BJ (cell line): ENCODE measurements around the gene AADACL4. TPM values are rescaled to one million over a fixed set of nuclear protein-coding genes. Genes with fewer than 3 reads are reported as not detected.
"Not testable (repeated sequence)": the region's sequence is repeated elsewhere in the genome, so short reads cannot be mapped to it uniquely, and the experiment has no call there.

ENCODE experiments used
- CTCF ChIA-PET: fragments of 350-600 bp; formaldehyde crosslinking; extraction: SDS; loops from one replicate; lab custom pipeline; 2021; ENCODE audit warnings: antibody characterized with exemption, inconsistent platforms; lab: Yijun Ruan, JAX
- POLR2A ChIA-PET: fragments of 300-600 bp; sonication (Branson Sonifier 250); formaldehyde crosslinking; extraction: SDS; loops from one replicate; lab custom pipeline; 2021; ENCODE audit warnings: antibody characterized with exemption; lab: Charles Lee
- DNase-seq: peaks from one replicate; pipeline ENCODE4 v3.0.0-alpha.2; 2011; ENCODE audit warnings: low read depth
- H3K27me3 ChIP-seq: 2 replicates; pipeline ENCODE4 v1.6.0; 2011; ENCODE audit warnings: low read length; ENCODE audit not compliant: control insufficient read depth, insufficient read depth
- H3K36me3 ChIP-seq: 2 replicates; pipeline ENCODE4 v1.5.1; 2011; ENCODE audit warnings: low read length; ENCODE audit not compliant: control insufficient read depth, insufficient read depth
- H3K4me3 ChIP-seq: 2 replicates; pipeline ENCODE4 v1.5.1; 2011; ENCODE audit warnings: low read depth, mild to moderate bottlenecking, control low read depth, low read length
- polyA plus RNA-seq: library from polyadenylated mRNA; depleted of rRNA; stranded (reverse); fragments of >200 nt; gene quantifications from 2 replicates; pipeline ENCODE4 v1.2.3, GENCODE V29; 2011
- TF ChIP-seq, protein P1 (sequence below): IDR thresholded peaks from 2 replicates; pipeline ENCODE4 v1.5.1; 2011; ENCODE audit warnings: low read depth, mild to moderate bottlenecking, control low read depth, inconsistent platforms, low read length, moderate library complexity; ENCODE audit not compliant: insufficient read depth

Gene AADACL4
- polyA plus RNA-seq, 1 experiment, result 0.20 TPM

DNA sequence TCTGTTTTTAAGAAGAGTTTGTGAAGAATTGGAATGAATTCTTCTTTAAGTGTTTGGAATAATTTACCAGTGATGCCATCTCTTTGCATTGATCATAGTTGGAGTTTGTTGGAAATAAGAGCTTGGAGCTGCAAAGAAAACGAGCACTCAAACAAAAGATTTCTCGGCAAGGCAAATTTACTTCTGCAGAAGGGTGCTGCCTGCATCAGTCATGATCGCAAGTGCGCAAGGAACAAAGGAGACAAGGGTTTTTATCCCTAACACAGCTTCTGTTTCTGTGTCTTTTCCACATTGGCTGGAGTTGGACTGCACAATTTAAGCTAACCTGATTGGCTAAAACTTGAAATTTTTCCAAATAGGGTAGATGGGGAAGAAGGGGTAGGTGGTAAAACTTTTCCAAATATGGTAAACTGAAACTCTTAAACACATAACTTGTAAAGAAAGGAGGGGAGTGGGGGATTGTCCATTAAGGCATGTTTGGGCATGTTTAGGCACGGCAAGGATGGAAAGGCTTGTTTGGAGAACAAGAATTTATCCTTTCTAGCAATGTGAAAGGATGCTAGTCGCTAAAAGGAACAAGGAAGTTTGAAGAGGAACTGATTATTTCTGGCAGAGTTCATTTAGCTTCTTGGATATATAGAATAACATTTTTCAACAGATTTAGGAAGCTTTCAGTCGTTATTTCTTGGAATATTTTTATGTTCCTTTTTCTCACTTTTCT lies 3.5 kb upstream of the AADACL4 start:
- TF ChIP-seq, protein P1, sequence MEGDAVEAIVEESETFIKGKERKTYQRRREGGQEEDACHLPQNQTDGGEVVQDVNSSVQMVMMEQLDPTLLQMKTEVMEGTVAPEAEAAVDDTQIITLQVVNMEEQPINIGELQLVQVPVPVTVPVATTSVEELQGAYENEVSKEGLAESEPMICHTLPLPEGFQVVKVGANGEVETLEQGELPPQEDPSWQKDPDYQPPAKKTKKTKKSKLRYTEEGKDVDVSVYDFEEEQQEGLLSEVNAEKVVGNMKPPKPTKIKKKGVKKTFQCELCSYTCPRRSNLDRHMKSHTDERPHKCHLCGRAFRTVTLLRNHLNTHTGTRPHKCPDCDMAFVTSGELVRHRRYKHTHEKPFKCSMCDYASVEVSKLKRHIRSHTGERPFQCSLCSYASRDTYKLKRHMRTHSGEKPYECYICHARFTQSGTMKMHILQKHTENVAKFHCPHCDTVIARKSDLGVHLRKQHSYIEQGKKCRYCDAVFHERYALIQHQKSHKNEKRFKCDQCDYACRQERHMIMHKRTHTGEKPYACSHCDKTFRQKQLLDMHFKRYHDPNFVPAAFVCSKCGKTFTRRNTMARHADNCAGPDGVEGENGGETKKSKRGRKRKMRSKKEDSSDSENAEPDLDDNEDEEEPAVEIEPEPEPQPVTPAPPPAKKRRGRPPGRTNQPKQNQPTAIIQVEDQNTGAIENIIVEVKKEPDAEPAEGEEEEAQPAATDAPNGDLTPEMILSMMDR, result no peak
- H3K4me3 ChIP-seq, result no peak overlapping the region
- DNase-seq, result no peak
- ChIA-PET POLR2A (interaction anchor here (0.5 kb wide), 1 partner anchor 9 kb away, joined by 3 read pairs; no protein-coding TSS in a partner anchor), CTCF (interaction anchor here (0.6 kb wide), 1 partner anchor 9 kb away, joined by 3 read pairs; no protein-coding TSS in a partner anchor)
- H3K36me3 ChIP-seq, result no peaks in the 10 kb centered on the region
- no peaks in the 10 kb centered on the region for H3K27me3 ChIP-seq

DNA sequence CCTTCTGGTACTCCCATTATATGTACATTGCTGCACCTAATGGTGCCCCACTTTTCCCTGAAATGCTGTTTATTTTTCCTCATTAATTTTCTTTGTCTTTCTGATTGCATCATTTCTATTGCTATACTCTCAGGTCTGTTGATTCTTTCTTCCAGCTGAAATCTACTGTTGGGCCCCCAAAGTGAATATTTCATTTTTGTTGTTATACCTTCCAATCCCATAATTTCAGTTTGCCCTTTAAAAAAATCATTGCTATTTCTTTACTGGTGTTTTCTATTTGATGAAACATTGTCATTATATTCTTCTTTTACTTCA lies 3.0 kb upstream of the AADACL4 start:
- no peak for DNase-seq
- CTCF ChIA-PET, result interaction anchor here (0.6 kb wide), 1 partner anchor 10 kb away, joined by 3 read pairs; no protein-coding TSS in a partner anchor
- Histone ChIP-seq H3K36me3 (no peaks in the 10 kb centered on the region), H3K4me3 (no peak overlapping the region), H3K27me3 (no peaks in the 10 kb centered on the region)
- TF ChIP-seq, protein P1, result no peak
- POLR2A ChIA-PET, result no interaction called here

DNA sequence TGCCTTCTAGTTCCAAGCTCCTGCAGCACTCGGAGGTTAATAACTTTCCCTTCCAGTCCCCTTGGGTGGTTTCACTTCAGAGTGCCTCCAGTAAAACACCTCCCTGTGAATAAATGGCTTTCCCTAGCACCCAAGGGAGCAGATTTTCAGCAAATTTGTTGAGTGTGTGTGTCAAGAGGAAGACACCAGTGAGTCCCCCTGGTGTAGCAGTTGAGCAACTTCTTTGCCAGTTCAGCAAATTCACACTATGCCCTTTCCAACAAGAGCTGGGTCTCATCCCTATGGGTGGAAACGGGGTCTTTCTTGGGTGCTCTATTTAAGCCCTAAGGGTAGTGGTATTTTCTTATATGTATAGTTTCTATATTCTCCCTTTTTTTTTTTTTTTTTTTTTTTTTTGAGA lies 806 bp upstream of the AADACL4 start:
- Histone ChIP-seq H3K4me3 (no peak overlapping the region), H3K36me3 (no peaks in the 10 kb centered on the region), H3K27me3 (0 out of 2 replicates have a peak, but pooled peaks cover 1% of the 10 kb centered on the region)
- ChIA-PET CTCF (interaction anchor here (0.8 to 1.1 kb wide), 2 partner anchors 16 to 23 kb away, joined by 3 to 4 read pairs; no protein-coding TSS in a partner anchor), POLR2A (no interaction called here)
- no peak for DNase-seq
- TF ChIP-seq, protein P1, result no peak

DNA sequence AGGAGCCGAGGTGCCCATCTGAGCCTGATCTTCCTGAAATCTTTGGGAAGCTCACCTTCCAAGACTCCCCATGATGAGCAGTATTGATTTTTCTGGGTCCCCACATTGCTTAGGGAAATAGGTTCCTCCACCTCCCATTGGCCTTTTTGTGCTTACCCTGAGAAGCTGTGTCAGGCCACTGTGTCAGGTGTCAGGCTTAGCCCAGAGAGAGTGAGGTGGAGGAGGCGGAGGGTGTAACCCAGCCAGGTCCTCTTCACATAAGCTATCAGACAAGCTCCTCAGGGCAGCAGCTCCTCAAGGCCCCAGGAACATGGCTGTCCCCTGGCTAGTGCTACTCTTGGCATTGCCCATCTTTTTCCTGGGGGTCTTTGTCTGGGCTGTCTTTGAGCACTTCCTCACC lies 352 bp downstream of the AADACL4 start:
- no peak overlapping the region for H3K4me3 ChIP-seq
- no peak for DNase-seq
- H3K27me3 ChIP-seq, result 0 out of 2 replicates have a peak, but pooled peaks cover 1% of the 10 kb centered on the region
- H3K36me3 ChIP-seq, result no peaks in the 10 kb centered on the region
- TF ChIP-seq, protein P1, result no peak
- CTCF ChIA-PET, result no interaction called here
- POLR2A ChIA-PET, result no interaction called here

DNA sequence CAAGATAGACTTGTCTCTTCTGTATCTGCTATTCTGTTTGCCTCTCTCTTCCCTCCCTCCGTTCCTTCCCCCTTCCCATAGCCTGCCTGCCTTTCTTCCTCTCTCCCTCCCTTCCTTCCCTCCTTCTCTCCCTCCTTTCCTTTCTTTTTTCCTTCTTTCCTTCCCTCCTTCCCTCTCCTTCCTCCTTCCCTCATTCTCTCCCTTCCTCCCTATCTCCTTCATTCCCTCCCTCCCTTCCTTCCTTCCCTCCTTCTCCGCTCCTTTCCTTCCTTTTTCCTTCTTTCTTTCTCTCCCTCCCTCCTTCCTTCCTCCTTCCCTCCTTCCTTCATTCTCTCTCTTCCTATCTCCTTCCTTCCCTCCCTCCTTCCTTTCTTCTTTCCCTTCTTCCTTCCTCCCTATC lies 944 bp downstream of the AADACL4 start:
- Histone ChIP-seq H3K4me3 (no peak overlapping the region), H3K27me3 (0 out of 2 replicates have a peak, but pooled peaks cover 1% of the 10 kb centered on the region), H3K36me3 (no peaks in the 10 kb centered on the region)
- ChIA-PET CTCF (no interaction called here), POLR2A (no interaction called here)
- DNase-seq, result no peak
- TF ChIP-seq, protein P1, result no peak

DNA sequence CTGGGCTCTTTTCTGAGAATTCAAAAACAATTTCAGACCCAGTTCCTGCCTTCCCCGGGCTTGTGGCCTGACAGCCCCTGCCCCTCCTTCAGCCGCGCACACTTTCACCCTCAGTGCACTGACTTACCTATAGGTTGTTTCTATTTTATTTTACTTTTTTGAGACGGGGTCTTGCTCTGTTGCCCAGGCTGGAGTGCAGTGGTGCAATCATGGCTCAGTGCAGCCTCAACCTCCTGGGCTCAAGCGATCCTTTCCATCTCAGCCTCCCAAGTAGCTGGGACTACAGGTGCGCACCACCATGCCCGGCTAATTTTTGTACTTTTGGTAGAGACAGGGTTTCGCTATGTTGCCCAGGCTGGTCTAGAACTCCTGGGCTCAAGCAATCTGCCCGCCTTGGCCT lies 1.5 kb downstream of the AADACL4 start:
- H3K27me3 ChIP-seq, H3K36me3 ChIP-seq, H3K4me3 ChIP-seq, DNase-seq, POLR2A ChIA-PET: not testable (repeated sequence)
- CTCF ChIA-PET, result interaction anchor here (1.3 kb wide), 1 partner anchor 13 kb away, joined by 4 read pairs; no protein-coding TSS in a partner anchor
